Smooth muscle cell (in vitro differentiated cells): Measurements from ENCODE around the gene GKAP1. TPM values are rescaled to one million over a fixed set of nuclear protein-coding genes. Genes with fewer than 3 reads are reported as not detected.

Experiments
- DNase-seq: peaks from one replicate; lab custom pipeline; 2025; ENCODE audit not compliant: unreplicated experiment; lab: John Stamatoyannopoulos, UW
- H2AFZ ChIP-seq: fragments of 200-600 bp; sonication (generic); 2 replicates; pipeline ENCODE4 v1.6.0; 2016; ENCODE audit warnings: antibody characterized with exemption, low read depth, mild to moderate bottlenecking
- H3F3A ChIP-seq: fragments of 200-600 bp; sonication (generic); 2 replicates; pipeline ENCODE4 v1.6.0; 2017; ENCODE audit warnings: antibody characterized with exemption, low read depth
- H3K27ac ChIP-seq: fragments of 200-600 bp; sonication (generic); 2 replicates; pipeline ENCODE4 v1.5.1; 2016; ENCODE audit warnings: low read depth, mild to moderate bottlenecking
- H3K27me3 ChIP-seq: fragments of 200-600 bp; sonication (generic); 2 replicates; pipeline ENCODE4 v1.6.1; 2016; ENCODE audit warnings: low read depth, mild to moderate bottlenecking
- H3K36me3 ChIP-seq: fragments of 200-600 bp; sonication (generic); 2 replicates; pipeline ENCODE4 v1.5.1; 2016; ENCODE audit warnings: low read depth
- H3K4me1 ChIP-seq: fragments of 200-600 bp; sonication (generic); 2 replicates; pipeline ENCODE4 v1.5.1; 2016; ENCODE audit warnings: low read depth
- H3K4me2 ChIP-seq: fragments of 200-600 bp; sonication (generic); 2 replicates; pipeline ENCODE4 v1.6.0; 2016; ENCODE audit warnings: mild to moderate bottlenecking
- H3K4me3 ChIP-seq: fragments of 200-600 bp; sonication (generic); 2 replicates; pipeline ENCODE4 v1.5.1; 2016; ENCODE audit warnings: mild to moderate bottlenecking
- H3K79me2 ChIP-seq: fragments of 200-600 bp; sonication (generic); 2 replicates; pipeline ENCODE4 v1.6.0; 2016; ENCODE audit warnings: low read depth, mild to moderate bottlenecking
- H3K9ac ChIP-seq: fragments of 200-600 bp; sonication (generic); 2 replicates; pipeline ENCODE4 v1.6.0; 2016; ENCODE audit warnings: low read depth
- H3K9me3 ChIP-seq: fragments of 200-600 bp; sonication (generic); replicated peaks from 2 replicates; pipeline ENCODE4 v1.5.1; 2016; ENCODE audit warnings: low read depth
- H4K20me1 ChIP-seq: fragments of 200-600 bp; sonication (generic); 2 replicates; pipeline ENCODE4 v1.6.0; 2016; ENCODE audit warnings: low read depth
- WGBS: methylation state at CpG from one replicate; pipeline ENCODE4 v1.1.7; 2016; ENCODE audit warnings: low lambda C conversion rate; 5-methylcytosine and 5-hydroxymethylcytosine counted together
- polyA plus RNA-seq: library from polyadenylated mRNA; unstranded; fragments of >200 nt; fragmentation: Nextera tagmentation; extraction: Ambion mirVana; gene quantifications from 2 replicates; pipeline ENCODE4 v1.2.1, GENCODE V29; 2016
- total RNA-seq: library from RNA; depleted of rRNA; stranded (reverse); fragments of >200 nt; gene quantifications from 2 replicates; pipeline ENCODE4 v1.2.3, GENCODE V29; 2014
- TF ChIP-seq, protein P1 (sequence below): fragments of 200-600 bp; sonication (generic); IDR thresholded peaks from 2 replicates; pipeline ENCODE4 v1.5.1; 2017; ENCODE audit warnings: borderline replicate concordance, mild to moderate bottlenecking, antibody characterized with exemption; ENCODE audit not compliant: insufficient read depth, poor library complexity, severe bottlenecking

The GKAP1 gene
- total and polyA plus RNA-seq, 2 experiments from 2014 or later = not detected

DNA sequence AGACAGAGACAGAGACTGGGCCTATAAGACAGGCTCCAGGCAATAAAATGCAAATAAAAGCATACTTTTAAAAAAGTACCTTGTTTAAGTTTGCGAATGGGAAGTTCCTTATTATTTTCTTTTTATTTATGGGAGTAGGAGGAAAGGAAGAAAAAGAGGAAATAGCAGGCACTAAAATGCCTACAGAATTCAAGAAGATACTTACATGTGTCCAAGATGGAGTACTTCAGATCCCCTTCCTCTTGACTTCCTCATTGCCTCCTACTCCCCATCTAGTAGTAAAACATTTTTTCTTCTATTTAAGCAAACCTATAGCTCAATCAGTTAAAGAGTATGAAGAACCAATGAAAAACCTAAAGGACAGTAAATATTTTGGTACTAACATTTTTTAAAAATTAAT is 24.8 kb downstream of the GKAP1 start:
- Histone ChIP-seq H3K36me3 (no peaks in the 10 kb centered on the region), H4K20me1 (no peaks in the 10 kb centered on the region), H3K9me3 (no peaks in the 10 kb centered on the region), H3F3A (no peaks in the 10 kb centered on the region), H3K79me2 (no peaks in the 10 kb centered on the region), H3K4me2 (no peak overlapping the region), H2AFZ (no peak overlapping the region), H3K9ac (no peak overlapping the region), H3K4me1 (no peaks in the 10 kb centered on the region), H3K27me3 (no peaks in the 10 kb centered on the region), H3K4me3 (no peak overlapping the region), H3K27ac (no peak overlapping the region)
- WGBS = 94% methylated on average over 1 of the region's 1 CpG
- no peak for DNase-seq
- TF ChIP-seq, protein P1, sequence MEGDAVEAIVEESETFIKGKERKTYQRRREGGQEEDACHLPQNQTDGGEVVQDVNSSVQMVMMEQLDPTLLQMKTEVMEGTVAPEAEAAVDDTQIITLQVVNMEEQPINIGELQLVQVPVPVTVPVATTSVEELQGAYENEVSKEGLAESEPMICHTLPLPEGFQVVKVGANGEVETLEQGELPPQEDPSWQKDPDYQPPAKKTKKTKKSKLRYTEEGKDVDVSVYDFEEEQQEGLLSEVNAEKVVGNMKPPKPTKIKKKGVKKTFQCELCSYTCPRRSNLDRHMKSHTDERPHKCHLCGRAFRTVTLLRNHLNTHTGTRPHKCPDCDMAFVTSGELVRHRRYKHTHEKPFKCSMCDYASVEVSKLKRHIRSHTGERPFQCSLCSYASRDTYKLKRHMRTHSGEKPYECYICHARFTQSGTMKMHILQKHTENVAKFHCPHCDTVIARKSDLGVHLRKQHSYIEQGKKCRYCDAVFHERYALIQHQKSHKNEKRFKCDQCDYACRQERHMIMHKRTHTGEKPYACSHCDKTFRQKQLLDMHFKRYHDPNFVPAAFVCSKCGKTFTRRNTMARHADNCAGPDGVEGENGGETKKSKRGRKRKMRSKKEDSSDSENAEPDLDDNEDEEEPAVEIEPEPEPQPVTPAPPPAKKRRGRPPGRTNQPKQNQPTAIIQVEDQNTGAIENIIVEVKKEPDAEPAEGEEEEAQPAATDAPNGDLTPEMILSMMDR = no peak

- H3K4me2 ChIP-seq = no peak overlapping the region
- H3K4me3 ChIP-seq = no peak overlapping the region
- no peaks in the 10 kb centered on the region for H3K4me1 ChIP-seq
- TF ChIP-seq, protein P1 = no peak
- H3K9ac ChIP-seq = no peak overlapping the region
- no peak overlapping the region for H2AFZ ChIP-seq
- WGBS = 91% methylated on average over 2 of the region's 2 CpGs
- no peak for DNase-seq
- H3K27ac ChIP-seq = no peak overlapping the region
- H3F3A ChIP-seq = no peaks in the 10 kb centered on the region
- no peaks in the 10 kb centered on the region for H3K9me3 ChIP-seq
- no peaks in the 10 kb centered on the region for H3K27me3 ChIP-seq
- H4K20me1 ChIP-seq = no peaks in the 10 kb centered on the region
- no peaks in the 10 kb centered on the region for H3K79me2 ChIP-seq
- H3K36me3 ChIP-seq = no peaks in the 10 kb centered on the region
Measured at GRCh38 chr9:83778164-83778563, 39.4 kb downstream of the GKAP1 start.

GRCh38 chr9:83775932-83776331 is 41.6 kb downstream of the GKAP1 start:
- Histone ChIP-seq H2AFZ (no peak overlapping the region), H3F3A (no peaks in the 10 kb centered on the region), H3K9me3 (no peaks in the 10 kb centered on the region), H3K36me3 (no peaks in the 10 kb centered on the region), H3K27me3 (no peaks in the 10 kb centered on the region), H3K4me3 (no peak overlapping the region), H3K27ac (no peak overlapping the region), H3K79me2 (no peaks in the 10 kb centered on the region), H3K4me2 (no peak overlapping the region), H4K20me1 (no peaks in the 10 kb centered on the region), H3K4me1 (no peaks in the 10 kb centered on the region), H3K9ac (no peak overlapping the region)
- TF ChIP-seq, protein P1 = no peak
- DNase-seq = no peak
- 84% methylated on average over 2 of the region's 2 CpGs for WGBS

GRCh38 chr9:83772860-83773259 is 44.7 kb downstream of the GKAP1 start:
- TF ChIP-seq, protein P1 = no peak
- no peak for DNase-seq
- Histone ChIP-seq H3K4me1 (no peaks in the 10 kb centered on the region), H3K9ac (no peak overlapping the region), H3K4me3 (no peak overlapping the region), H3K9me3 (no peaks in the 10 kb centered on the region), H3K36me3 (no peaks in the 10 kb centered on the region), H3K27me3 (no peaks in the 10 kb centered on the region), H3K27ac (no peak overlapping the region), H3K79me2 (no peaks in the 10 kb centered on the region), H4K20me1 (no peaks in the 10 kb centered on the region), H2AFZ (no peak overlapping the region), H3F3A (no peaks in the 10 kb centered on the region), H3K4me2 (no peak overlapping the region)
- 93% methylated on average over 6 of the region's 6 CpGs for WGBS
